ENCODE data around the gene GJC3.
"Not testable (repeated sequence)": the region's sequence is repeated elsewhere in the genome, so short reads cannot be mapped to it uniquely, and the experiment has no call there.

The GJC3 gene

DNA sequence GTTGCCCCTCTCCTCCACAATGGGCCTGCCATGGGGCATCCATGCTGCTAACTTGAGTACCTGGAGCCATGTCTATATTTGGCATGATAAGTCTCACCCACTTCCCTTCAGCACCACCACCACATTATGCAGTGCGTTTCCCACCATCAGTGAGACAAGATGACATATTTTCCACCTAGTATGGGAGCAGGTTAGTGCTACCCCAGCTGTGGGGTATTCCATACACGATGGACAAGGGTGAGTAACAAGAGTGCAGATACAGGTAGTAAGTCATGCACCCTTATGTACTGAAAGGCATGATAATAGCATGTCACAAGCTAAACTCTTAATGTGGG, 31.4 kb downstream of the GJC3 start:
- H3K27ac ChIP-seq (ENCODE audit: low read depth, low read length), result no peak overlapping the region
- H3K9ac ChIP-seq (ENCODE audit: low read depth, low read length), result no peak overlapping the region
- H3K36me3 ChIP-seq (ENCODE audit: control insufficient read depth, insufficient read depth, low read length), result peaks cover 31% of the 10 kb centered on the region
- no peaks in the 10 kb centered on the region for H3K4me1 ChIP-seq (ENCODE audit: control insufficient read depth, insufficient read depth, low read length)
- H3K4me3 ChIP-seq (ENCODE audit: low read depth, low read length), result no peak overlapping the region
- H3K27me3 ChIP-seq (ENCODE audit: control insufficient read depth, insufficient read depth, low read length), result no peaks in the 10 kb centered on the region
- no peaks in the 10 kb centered on the region for H3K9me3 ChIP-seq (ENCODE audit: control insufficient read depth, insufficient read depth, low read length)

DNA sequence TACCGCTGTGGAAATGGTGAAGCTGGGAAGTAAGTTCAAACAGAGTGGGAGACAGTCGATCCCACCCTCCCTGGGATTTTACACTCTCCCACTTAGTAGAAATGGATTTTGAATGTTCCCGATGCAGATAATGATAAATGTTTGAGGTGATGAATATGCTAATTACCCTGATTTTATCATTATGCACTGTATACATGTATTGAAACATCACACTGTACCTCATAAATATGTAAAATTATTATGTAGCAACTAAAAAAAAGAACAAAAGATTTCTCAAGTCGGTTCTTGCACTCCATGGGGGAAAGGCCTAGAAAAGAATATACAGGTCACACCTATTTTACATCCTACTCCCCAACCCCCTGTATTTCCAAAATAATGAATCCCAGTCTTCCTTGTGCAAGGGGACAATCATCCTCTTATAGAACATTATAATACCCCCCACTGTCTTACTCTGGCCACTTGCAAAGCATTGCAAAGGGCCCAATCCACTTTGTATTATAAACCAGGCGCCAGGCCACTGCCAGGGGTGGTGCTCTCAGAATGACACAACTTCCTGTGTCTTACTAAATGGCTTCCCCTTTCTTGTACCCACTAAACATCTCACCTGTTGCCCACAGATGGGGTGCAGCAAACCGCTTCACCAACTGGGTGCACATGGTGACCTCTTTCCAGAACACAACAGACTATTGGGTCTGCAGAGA, 31.9 kb downstream of the GJC3 start:
- no peak overlapping the region for H3K9ac ChIP-seq (ENCODE audit: low read depth, low read length)
- peaks cover 25% of the 10 kb centered on the region for H3K36me3 ChIP-seq (ENCODE audit: control insufficient read depth, insufficient read depth, low read length)
- H3K9me3 ChIP-seq (ENCODE audit: control insufficient read depth, insufficient read depth, low read length), result no peaks in the 10 kb centered on the region
- no peaks in the 10 kb centered on the region for H3K27me3 ChIP-seq (ENCODE audit: control insufficient read depth, insufficient read depth, low read length)
- H3K27ac ChIP-seq (ENCODE audit: low read depth, low read length), result no peak overlapping the region
- H3K4me1 ChIP-seq (ENCODE audit: control insufficient read depth, insufficient read depth, low read length), result no peaks in the 10 kb centered on the region
- no peak overlapping the region for H3K4me3 ChIP-seq (ENCODE audit: low read depth, low read length)

DNA sequence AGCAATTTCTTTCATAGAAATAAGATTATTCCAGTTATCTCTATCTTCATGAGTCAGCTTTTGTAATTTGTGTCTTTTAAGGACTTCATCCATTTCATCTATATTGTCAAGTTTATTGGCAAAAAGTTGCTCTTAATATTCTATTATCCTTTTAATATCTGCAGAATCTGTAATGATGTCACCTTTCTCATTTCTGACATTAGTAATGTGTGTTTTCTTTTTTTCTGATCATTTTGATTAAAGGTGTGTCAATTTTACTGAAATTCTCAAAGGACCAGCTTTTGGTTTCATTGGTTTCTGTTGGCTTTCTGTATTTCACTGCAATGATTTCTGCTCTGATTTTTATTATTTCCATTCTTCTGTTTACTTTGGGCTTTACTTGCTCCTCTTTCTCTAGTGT, 34.7 kb downstream of the GJC3 start:
- Histone ChIP-seq H3K9me3 (ENCODE audit: control insufficient read depth, insufficient read depth, low read length) (peaks cover 5% of the 10 kb centered on the region), H3K4me3 (ENCODE audit: low read depth, low read length) (no peak overlapping the region), H3K27me3 (ENCODE audit: control insufficient read depth, insufficient read depth, low read length) (no peaks in the 10 kb centered on the region), H3K4me1 (ENCODE audit: control insufficient read depth, insufficient read depth, low read length) (no peaks in the 10 kb centered on the region), H3K36me3 (ENCODE audit: control insufficient read depth, insufficient read depth, low read length) (peaks cover 7% of the 10 kb centered on the region), H3K9ac (ENCODE audit: low read depth, low read length) (no peak overlapping the region), H3K27ac (ENCODE audit: low read depth, low read length) (no peak overlapping the region)

DNA sequence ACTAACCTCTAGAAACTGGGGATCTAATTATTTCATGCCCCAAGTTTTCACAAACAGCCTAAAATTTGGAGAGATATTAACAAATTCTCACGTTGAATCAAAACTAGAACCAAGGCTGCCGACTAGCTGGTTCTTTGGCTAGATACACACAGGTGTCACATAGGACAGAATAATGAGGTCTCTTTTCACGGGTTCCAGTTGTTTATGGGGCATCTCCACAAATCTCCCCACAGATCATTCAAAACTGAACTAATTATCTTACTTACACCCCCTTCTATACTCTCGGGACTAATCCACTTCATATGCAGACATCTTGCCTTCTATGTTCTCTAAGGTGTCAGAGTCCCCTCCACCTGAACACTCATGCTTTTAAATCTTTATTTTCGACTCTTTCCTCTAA, 36.1 kb downstream of the GJC3 start:
- H3K4me1 ChIP-seq (ENCODE audit: control insufficient read depth, insufficient read depth, low read length), result no peaks in the 10 kb centered on the region
- no peaks in the 10 kb centered on the region for H3K27me3 ChIP-seq (ENCODE audit: control insufficient read depth, insufficient read depth, low read length)
- H3K4me3 ChIP-seq (ENCODE audit: low read depth, low read length), result no peak overlapping the region
- peaks cover 11% of the 10 kb centered on the region for H3K9me3 ChIP-seq (ENCODE audit: control insufficient read depth, insufficient read depth, low read length)
- H3K36me3 ChIP-seq (ENCODE audit: control insufficient read depth, insufficient read depth, low read length), result peaks cover 7% of the 10 kb centered on the region
- H3K27ac ChIP-seq (ENCODE audit: low read depth, low read length), result no peak overlapping the region
- H3K9ac ChIP-seq (ENCODE audit: low read depth, low read length), result no peak overlapping the region

DNA sequence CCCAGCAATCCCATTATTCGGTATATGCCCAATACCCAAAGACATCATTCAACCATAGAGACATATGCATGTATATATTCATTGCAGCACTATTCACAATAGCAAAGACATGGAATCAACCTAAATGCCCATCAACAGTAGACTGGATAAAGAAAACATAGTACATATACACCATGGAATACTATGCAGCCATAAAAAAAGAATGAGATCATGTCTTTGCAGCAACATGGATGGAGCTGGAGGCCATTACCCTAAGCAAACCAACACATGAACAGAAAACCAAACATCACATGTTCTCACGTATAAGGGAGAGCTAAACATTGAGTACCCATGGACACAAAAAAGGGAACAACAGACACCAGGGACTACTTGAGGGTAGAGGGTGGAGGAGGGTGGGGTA, 39.1 kb downstream of the GJC3 start:
- H3K27ac ChIP-seq (ENCODE audit: low read depth, low read length); H3K27me3 ChIP-seq (ENCODE audit: control insufficient read depth, insufficient read depth, low read length); H3K4me3 ChIP-seq (ENCODE audit: low read depth, low read length); H3K36me3 ChIP-seq (ENCODE audit: control insufficient read depth, insufficient read depth, low read length); H3K4me1 ChIP-seq (ENCODE audit: control insufficient read depth, insufficient read depth, low read length); H3K9ac ChIP-seq (ENCODE audit: low read depth, low read length): not testable (repeated sequence)
- peaks cover 15% of the 10 kb centered on the region for H3K9me3 ChIP-seq (ENCODE audit: control insufficient read depth, insufficient read depth, low read length)

DNA sequence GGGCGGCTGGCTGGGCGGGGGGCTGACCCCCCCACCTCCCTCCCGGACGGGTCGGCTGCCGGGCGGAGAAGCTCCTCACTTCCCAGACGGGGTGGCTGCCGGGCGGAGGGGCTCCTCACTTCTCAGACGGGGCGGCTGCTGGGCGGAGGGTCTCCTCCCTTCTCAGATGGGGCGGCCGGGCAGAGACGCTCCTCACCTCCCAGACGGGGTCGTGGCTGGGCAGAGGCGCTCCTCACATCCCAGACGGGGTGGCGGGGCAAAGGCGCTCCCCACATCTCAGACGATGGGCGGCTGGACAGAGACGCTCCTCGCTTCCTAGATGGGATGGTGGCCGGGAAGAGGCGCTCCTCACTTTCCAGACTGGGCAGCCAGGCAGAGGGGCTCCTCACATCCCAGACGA, 41.1 kb downstream of the GJC3 start:
- not testable (repeated sequence) for H3K27me3 ChIP-seq (ENCODE audit: control insufficient read depth, insufficient read depth, low read length); H3K9ac ChIP-seq (ENCODE audit: low read depth, low read length); H3K4me3 ChIP-seq (ENCODE audit: low read depth, low read length); H3K27ac ChIP-seq (ENCODE audit: low read depth, low read length); H3K36me3 ChIP-seq (ENCODE audit: control insufficient read depth, insufficient read depth, low read length); H3K4me1 ChIP-seq (ENCODE audit: control insufficient read depth, insufficient read depth, low read length)
- H3K9me3 ChIP-seq (ENCODE audit: control insufficient read depth, insufficient read depth, low read length), result peaks cover 15% of the 10 kb centered on the region

DNA sequence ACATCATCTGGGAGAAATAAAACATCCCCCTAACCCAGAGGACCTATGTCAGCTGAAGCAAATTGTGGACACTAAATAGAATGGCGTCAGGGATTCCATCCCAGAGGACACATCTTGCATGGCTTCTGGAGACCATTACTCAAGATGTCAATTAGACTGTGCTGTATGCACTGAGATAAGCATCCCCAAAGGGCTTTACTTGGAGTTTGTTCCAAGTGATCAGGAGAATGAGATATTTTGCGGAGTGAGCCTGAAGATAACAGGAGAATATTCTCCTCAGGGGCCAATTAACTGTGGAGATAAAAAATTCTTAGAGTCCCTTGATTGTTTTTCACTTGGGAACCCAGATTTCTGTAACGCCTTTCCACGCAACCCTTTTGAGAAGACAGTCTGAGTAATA, 48.0 kb downstream of the GJC3 start:
- H3K9me3 ChIP-seq (ENCODE audit: control insufficient read depth, insufficient read depth, low read length), result no peaks in the 10 kb centered on the region
- H3K27ac ChIP-seq (ENCODE audit: low read depth, low read length), result no peak overlapping the region
- no peak overlapping the region for H3K9ac ChIP-seq (ENCODE audit: low read depth, low read length)
- H3K4me1 ChIP-seq (ENCODE audit: control insufficient read depth, insufficient read depth, low read length), result no peaks in the 10 kb centered on the region
- H3K36me3 ChIP-seq (ENCODE audit: control insufficient read depth, insufficient read depth, low read length), result no peaks in the 10 kb centered on the region
- H3K4me3 ChIP-seq (ENCODE audit: low read depth, low read length), result no peak overlapping the region
- H3K27me3 ChIP-seq (ENCODE audit: control insufficient read depth, insufficient read depth, low read length), result no peaks in the 10 kb centered on the region

DNA sequence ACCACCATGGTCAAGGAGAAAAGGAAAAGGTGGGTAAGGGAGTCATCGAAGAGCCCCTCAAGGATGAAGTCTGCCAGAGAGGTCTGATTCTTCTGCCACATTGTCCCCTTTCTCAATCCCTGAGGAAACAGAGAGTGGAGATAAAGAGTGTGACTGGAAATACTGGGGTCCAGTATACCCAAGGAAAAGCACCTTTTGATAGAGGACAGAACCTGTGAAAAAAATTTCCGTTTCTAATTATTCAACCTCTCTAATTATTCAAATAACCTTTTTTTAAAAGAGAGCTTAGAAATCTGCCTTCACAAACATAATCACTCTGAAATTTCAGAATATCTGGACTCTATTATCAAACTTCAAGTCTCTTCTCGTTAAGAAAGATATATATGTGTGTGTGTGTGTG, 52.5 kb downstream of the GJC3 start, which contains the start of gene OR2AE1:
Gene OR2AE1, minus strand, starts transcription at position 101 of the 400 bp plus-strand sequence. Its CDS starts 0 bp downstream, at position 101.
- H3K27me3 ChIP-seq (ENCODE audit: control insufficient read depth, insufficient read depth, low read length), result no peaks in the 10 kb centered on the region
- H3K9ac ChIP-seq (ENCODE audit: low read depth, low read length), result no peak within 1 kb of the TSS
- no peak within 1 kb of the TSS for H3K4me3 ChIP-seq (ENCODE audit: low read depth, low read length)
- H3K36me3 ChIP-seq (ENCODE audit: control insufficient read depth, insufficient read depth, low read length), result no peaks in the 10 kb centered on the region
- no peaks in the 10 kb centered on the region for H3K4me1 ChIP-seq (ENCODE audit: control insufficient read depth, insufficient read depth, low read length)
- H3K27ac ChIP-seq (ENCODE audit: low read depth, low read length), result no peak within 1 kb of the TSS
- H3K9me3 ChIP-seq (ENCODE audit: control insufficient read depth, insufficient read depth, low read length), result no peaks in the 10 kb centered on the region

DNA sequence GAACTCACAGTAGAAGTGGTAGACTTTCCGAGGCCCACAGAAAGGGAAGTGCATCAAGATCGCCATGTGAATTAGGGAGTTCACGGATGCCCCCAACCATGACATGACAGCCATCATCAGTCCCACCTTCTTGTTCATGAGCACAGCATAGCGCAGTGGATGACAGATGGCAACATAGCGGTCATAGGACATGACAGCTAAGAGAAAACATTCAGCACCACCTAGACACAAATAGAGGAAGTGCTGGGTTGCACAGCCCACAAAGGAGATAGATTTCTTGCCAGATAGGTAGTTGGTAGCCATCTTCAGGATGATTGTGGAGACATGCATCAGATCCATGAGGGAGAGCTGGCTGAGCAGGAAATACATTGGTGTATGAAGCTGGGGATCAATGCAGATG, 52.9 kb downstream of the GJC3 start:
- H3K4me3 ChIP-seq (ENCODE audit: low read depth, low read length), result no peak overlapping the region
- no peaks in the 10 kb centered on the region for H3K4me1 ChIP-seq (ENCODE audit: control insufficient read depth, insufficient read depth, low read length)
- no peaks in the 10 kb centered on the region for H3K36me3 ChIP-seq (ENCODE audit: control insufficient read depth, insufficient read depth, low read length)
- no peaks in the 10 kb centered on the region for H3K27me3 ChIP-seq (ENCODE audit: control insufficient read depth, insufficient read depth, low read length)
- H3K9ac ChIP-seq (ENCODE audit: low read depth, low read length), result no peak overlapping the region
- H3K9me3 ChIP-seq (ENCODE audit: control insufficient read depth, insufficient read depth, low read length), result no peaks in the 10 kb centered on the region
- no peak overlapping the region for H3K27ac ChIP-seq (ENCODE audit: low read depth, low read length)
